Activated B cell treated with CpG ODN at 0.5 μM for 24 hours (primary cell): ENCODE data around the gene CELSR1. TPM values are rescaled to one million over a fixed set of nuclear protein-coding genes. Genes with fewer than 3 reads are reported as not detected.

Source experiments
- ATAC-seq: fragments of 200-7000 bp; cut with Tn5 transposase; one replicate; pipeline ENCODE4 v1.10.0; 2021; ENCODE audit warnings: low read depth, mild to moderate bottlenecking, moderate library complexity
- CTCF ChIA-PET: fragments of 350-600 bp; sonication (Branson Sonifier 250); formaldehyde crosslinking; loops from one replicate; lab custom pipeline; 2021; ENCODE audit warnings: antibody characterized with exemption; lab: Charles Lee
- POLR2A ChIA-PET: fragments of 350-600 bp; sonication (Branson Sonifier 250); formaldehyde crosslinking; loops from one replicate; lab custom pipeline; 2021; ENCODE audit warnings: antibody characterized with exemption; lab: Charles Lee
- DNase-seq: peaks from one replicate; pipeline ENCODE4 v3.0.0; 2022
- H3K27ac Mint-ChIP-seq: one replicate; pipeline ENCODE4 v1.8.0; 2020; ENCODE audit warnings: mixed read lengths
- H3K27me3 Mint-ChIP-seq: one replicate; pipeline ENCODE4 v1.8.0; 2021; ENCODE audit warnings: mixed read lengths
- H3K36me3 Mint-ChIP-seq: one replicate; pipeline ENCODE4 v1.8.0; 2021; ENCODE audit warnings: low read depth, mixed read lengths
- H3K4me1 Mint-ChIP-seq: one replicate; pipeline ENCODE4 v1.8.0; 2021; ENCODE audit warnings: mixed read lengths
- H3K4me3 Mint-ChIP-seq: one replicate; pipeline ENCODE4 v1.8.0; 2020; ENCODE audit warnings: mild to moderate bottlenecking, mixed read lengths
- H3K9me3 Mint-ChIP-seq: one replicate; pipeline ENCODE4 v1.8.0; 2020; ENCODE audit warnings: mixed read lengths
- CTCF ChIP-seq: fragments of 200-600 bp; IDR thresholded peaks from one replicate; pipeline ENCODE4 v1.8.0; 2022; ENCODE audit warnings: antibody characterized with exemption, mild to moderate bottlenecking
- intact Hi-C: fragments of 100-400 bp; cut with micrococcal nuclease; formaldehyde crosslinking; loops from one replicate; pipeline ENCODE4 v1.15.1; 2024
- total RNA-seq: library from RNA; stranded (reverse); gene quantifications from 2 replicates; pipeline ENCODE4 v1.2.3, GENCODE V29; 2022

The CELSR1 gene
- total RNA-seq, 1 donor from 2014 or later, result 12.3 TPM

- POLR2A ChIA-PET, result no interaction called here
- Mint-ChIP-seq H3K9me3 (peaks cover 7% of the 10 kb centered on the region), H3K4me3 (no peak overlapping the region), H3K4me1 (peaks cover 14% of the 10 kb centered on the region), H3K27ac (no peak overlapping the region), H3K27me3 (no peaks in the 10 kb centered on the region), H3K36me3 (peaks cover 1% of the 10 kb centered on the region)
- CTCF ChIA-PET, result interaction anchor here (1.4 kb wide), 1 partner anchor 8 kb away, joined by 3 read pairs; no protein-coding TSS in a partner anchor
- ATAC-seq (no peak), DNase-seq (no peak)
- TF ChIP-seq CTCF, result no peak
- intact Hi-C loops, result no loop called here
These were observed 34.3 kb upstream of the CELSR1 start for GRCh38 chr22:46571642-46572250.

- H3K36me3 Mint-ChIP-seq, result peaks cover 1% of the 10 kb centered on the region
- no peak for ATAC-seq
- POLR2A ChIA-PET, result interaction anchor here (0.5 to 0.6 kb wide), 2 partner anchors 42 to 208 kb away, joined by 3 read pairs; no protein-coding TSS in a partner anchor
These were observed 32.7 kb upstream of the CELSR1 start for GRCh38 chr22:46569848-46570695.

GRCh38 chr22:46569055-46569847, 31.8 kb upstream of the CELSR1 start:
- H3K36me3 Mint-ChIP-seq, result peaks cover 1% of the 10 kb centered on the region
- DNase-seq (no peak), ATAC-seq (no peak)
- H3K27me3 Mint-ChIP-seq, result no peaks in the 10 kb centered on the region
- H3K4me1 Mint-ChIP-seq, result no peaks in the 10 kb centered on the region
- CTCF ChIA-PET, result no interaction called here
- peaks cover 7% of the 10 kb centered on the region for H3K9me3 Mint-ChIP-seq
- TF ChIP-seq CTCF, result no peak
- POLR2A ChIA-PET, result interaction anchor here (0.5 kb wide), 1 partner anchor 43 kb away, joined by 3 read pairs; no protein-coding TSS in a partner anchor
- no peak overlapping the region for H3K27ac Mint-ChIP-seq
- H3K4me3 Mint-ChIP-seq, result no peak overlapping the region
- intact Hi-C loops, result no loop called here

More at GRCh38 chr22:46569848-46570695, 32.7 kb upstream of the CELSR1 start:
- Mint-ChIP-seq H3K4me3 (no peak overlapping the region), H3K9me3 (peaks cover 7% of the 10 kb centered on the region), H3K27ac (no peak overlapping the region), H3K27me3 (no peaks in the 10 kb centered on the region), H3K4me1 (peaks cover under 1% of the 10 kb centered on the region)
- no peak for TF ChIP-seq CTCF
- CTCF ChIA-PET, result no interaction called here
- intact Hi-C loops, result no loop called here
- DNase-seq, result no peak

GRCh38 chr22:46568102-46568809, 30.8 kb upstream of the CELSR1 start:
- H3K36me3 Mint-ChIP-seq, result peaks cover 1% of the 10 kb centered on the region
- H3K27ac Mint-ChIP-seq, result peak overlapping the region; percentile 32
- H3K27me3 Mint-ChIP-seq, result no peaks in the 10 kb centered on the region
- H3K4me1 Mint-ChIP-seq, result peaks cover 8% of the 10 kb centered on the region
- H3K4me3 Mint-ChIP-seq, result no peak overlapping the region
- DNase-seq (no peak), ATAC-seq (no peak)
- ChIA-PET POLR2A (interaction anchor here (0.6 kb wide), 1 partner anchor 14 kb away, joined by 3 read pairs; no protein-coding TSS in a partner anchor), CTCF (no interaction called here)
- TF ChIP-seq CTCF, result no peak
- intact Hi-C loops, result no loop called here
- H3K9me3 Mint-ChIP-seq, result peaks cover 7% of the 10 kb centered on the region
